HEK293 (cell line): Measurements from ENCODE around the gene ATG10.

Experiments
- CTCF ChIA-PET: fragments of 350-600 bp; formaldehyde crosslinking; extraction: SDS; loops from one replicate; lab custom pipeline; 2021; ENCODE audit warnings: antibody characterized with exemption; lab: Yijun Ruan, JAX
- POLR2A ChIA-PET: fragments of 300-600 bp; formaldehyde crosslinking; extraction: SDS; loops from one replicate; lab custom pipeline; 2020; ENCODE audit warnings: antibody characterized with exemption, inconsistent platforms; lab: Yijun Ruan, JAX
- H3K27ac ChIP-seq: fragments of 200-500 bp; sonication (Bioruptor generic); 2 replicates; pipeline ENCODE4 v1.5.1; 2014; ENCODE audit warnings: low read depth, low read length, control low read depth, inconsistent platforms; ENCODE audit errors: extremely low read depth
- H3K36me3 ChIP-seq, 2 experiments: fragments of 200-500 bp in 1 of 2; sonication (Bioruptor generic) in 1 of 2; 1 replicate in 1 of 2; 2 replicates in 1 of 2; pipeline ENCODE4 v1.5.1; 2014 to 2017; ENCODE audit warnings: inconsistent platforms in 2 of 2, low read length in 2 of 2; ENCODE audit not compliant: control insufficient read depth in 2 of 2, insufficient read depth in 1 of 2
- H3K4me1 ChIP-seq: fragments of 200-500 bp; sonication (Bioruptor generic); 2 replicates; pipeline ENCODE4 v1.5.1; 2014; ENCODE audit warnings: mild to moderate bottlenecking, low read length, inconsistent platforms; ENCODE audit not compliant: control insufficient read depth, insufficient read depth
- H3K4me3 ChIP-seq: 2 replicates; pipeline ENCODE4 v1.5.1; 2011; ENCODE audit warnings: low read depth, mild to moderate bottlenecking, control low read depth, low read length, moderate library complexity
- H3K9me3 ChIP-seq: fragments of 200-500 bp; sonication (Bioruptor generic); 2 replicates; pipeline ENCODE4 v1.5.1; 2014; ENCODE audit warnings: low read depth, low read length, inconsistent platforms; ENCODE audit not compliant: control insufficient read depth, insufficient read depth
- KLF7 ChIP-seq: fragments of 450-650 bp; formaldehyde crosslinking; IDR thresholded peaks from 2 replicates; pipeline ENCODE4 v1.5.1; 2016; ENCODE audit warnings: missing biosample characterization, missing genetic modification characterization, borderline replicate concordance
- OSR2 ChIP-seq: fragments of 450-650 bp; formaldehyde crosslinking; IDR thresholded peaks from 2 replicates; pipeline ENCODE4 v1.5.1; 2016; ENCODE audit warnings: missing biosample characterization, missing genetic modification characterization
- SP2 ChIP-seq: fragments of 450-650 bp; formaldehyde crosslinking; IDR thresholded peaks from 2 replicates; pipeline ENCODE4 v1.5.1; 2016; ENCODE audit warnings: missing biosample characterization, missing genetic modification characterization
- TCF7L2 ChIP-seq: IDR thresholded peaks from 2 replicates; pipeline ENCODE4 v1.6.1; 2011; ENCODE audit warnings: low read depth, mild to moderate bottlenecking, inconsistent platforms, low read length, moderate library complexity, borderline replicate concordance
- TRIM28 ChIP-seq: IDR thresholded peaks from 2 replicates; pipeline ENCODE4 v1.6.1; 2011; ENCODE audit warnings: low read length, control low read depth, borderline replicate concordance
- YY1 ChIP-seq: fragments of 450-650 bp; formaldehyde crosslinking; IDR thresholded peaks from 2 replicates; pipeline ENCODE4 v1.5.1; 2018; ENCODE audit warnings: missing biosample characterization, missing genetic modification characterization
- YY2 ChIP-seq: fragments of 450-650 bp; formaldehyde crosslinking; IDR thresholded peaks from 2 replicates; pipeline ENCODE4 v1.5.1; 2016; ENCODE audit warnings: missing biosample characterization, missing genetic modification characterization
- ZBTB1 ChIP-seq: fragments of 450-650 bp; formaldehyde crosslinking; IDR thresholded peaks from 2 replicates; pipeline ENCODE4 v1.5.1; 2016; ENCODE audit warnings: missing biosample characterization, missing genetic modification characterization
- ZBTB17 ChIP-seq: fragments of 450-650 bp; formaldehyde crosslinking; IDR thresholded peaks from 2 replicates; pipeline ENCODE4 v1.5.1; 2016; ENCODE audit warnings: missing biosample characterization, missing genetic modification characterization
- ZBTB20 ChIP-seq: fragments of 450-650 bp; formaldehyde crosslinking; IDR thresholded peaks from 2 replicates; pipeline ENCODE4 v1.5.1; 2016; ENCODE audit warnings: missing biosample characterization, missing genetic modification characterization
- ZEB2 ChIP-seq: fragments of 450-650 bp; formaldehyde crosslinking; IDR thresholded peaks from 2 replicates; pipeline ENCODE4 v1.5.1; 2016; ENCODE audit warnings: missing biosample characterization, missing genetic modification characterization
- ZFP69B ChIP-seq: fragments of 450-650 bp; formaldehyde crosslinking; IDR thresholded peaks from 2 replicates; pipeline ENCODE4 v1.5.1; 2016; ENCODE audit warnings: missing biosample characterization, missing genetic modification characterization
- ZNF202 ChIP-seq: fragments of 450-650 bp; formaldehyde crosslinking; IDR thresholded peaks from 2 replicates; pipeline ENCODE4 v1.5.1; 2016; ENCODE audit warnings: missing biosample characterization, missing genetic modification characterization, borderline replicate concordance
- ZNF248 ChIP-seq: fragments of 450-650 bp; formaldehyde crosslinking; IDR thresholded peaks from 2 replicates; pipeline ENCODE4 v1.5.1; 2017; ENCODE audit warnings: missing biosample characterization, missing genetic modification characterization
- ZNF324 ChIP-seq: fragments of 450-650 bp; formaldehyde crosslinking; IDR thresholded peaks from 2 replicates; pipeline ENCODE4 v1.5.1; 2016; ENCODE audit warnings: missing biosample characterization, missing genetic modification characterization
- ZNF544 ChIP-seq: fragments of 450-650 bp; formaldehyde crosslinking; IDR thresholded peaks from 2 replicates; pipeline ENCODE4 v1.5.0; 2017; ENCODE audit warnings: missing biosample characterization, missing genetic modification characterization
- ZNF596 ChIP-seq: fragments of 450-650 bp; IDR thresholded peaks from 2 replicates; pipeline ENCODE4 v1.5.0; 2018; ENCODE audit warnings: missing biosample characterization, mild to moderate bottlenecking, missing genetic modification characterization, moderate library complexity
- ZNF610 ChIP-seq: fragments of 450-650 bp; formaldehyde crosslinking; IDR thresholded peaks from 2 replicates; pipeline ENCODE4 v1.5.1; 2016; ENCODE audit warnings: missing biosample characterization, missing genetic modification characterization, borderline replicate concordance
- ZNF624 ChIP-seq: fragments of 450-650 bp; formaldehyde crosslinking; IDR thresholded peaks from 2 replicates; pipeline ENCODE4 v1.5.1; 2017; ENCODE audit warnings: missing biosample characterization, missing genetic modification characterization
- ZNF654 ChIP-seq: fragments of 450-650 bp; formaldehyde crosslinking; IDR thresholded peaks from 2 replicates; pipeline ENCODE4 v1.5.1; 2016; ENCODE audit warnings: low read depth, missing biosample characterization, missing genetic modification characterization
- ZNF658 ChIP-seq: fragments of 450-650 bp; formaldehyde crosslinking; IDR thresholded peaks from 2 replicates; pipeline ENCODE4; 2016; ENCODE audit warnings: missing biosample characterization, missing genetic modification characterization
- ZNF660 ChIP-seq: fragments of 450-650 bp; IDR thresholded peaks from 2 replicates; pipeline ENCODE4 v1.5.1; 2018; ENCODE audit warnings: missing biosample characterization, mild to moderate bottlenecking, missing genetic modification characterization
- ZNF677 ChIP-seq: fragments of 450-650 bp; IDR thresholded peaks from 2 replicates; pipeline ENCODE4 v1.5.0; 2018; ENCODE audit warnings: missing biosample characterization, mild to moderate bottlenecking, missing genetic modification characterization, moderate library complexity
- ZNF747 ChIP-seq: fragments of 450-650 bp; formaldehyde crosslinking; IDR thresholded peaks from 2 replicates; pipeline ENCODE4 v1.5.1; 2016; ENCODE audit warnings: missing biosample characterization, missing genetic modification characterization
- ZNF792 ChIP-seq: fragments of 450-650 bp; formaldehyde crosslinking; IDR thresholded peaks from 2 replicates; pipeline ENCODE4 v1.5.1; 2016; ENCODE audit warnings: missing biosample characterization, missing genetic modification characterization
- ZNF830 ChIP-seq: fragments of 450-650 bp; IDR thresholded peaks from 2 replicates; pipeline ENCODE4 v1.5.0; 2018; ENCODE audit warnings: missing biosample characterization, missing genetic modification characterization, low read depth, mild to moderate bottlenecking, moderate library complexity
- ZSCAN30 ChIP-seq: fragments of 450-650 bp; IDR thresholded peaks from 2 replicates; pipeline ENCODE4 v1.5.1; 2018; ENCODE audit warnings: missing biosample characterization, mild to moderate bottlenecking, missing genetic modification characterization, moderate library complexity
- TF ChIP-seq, protein P1 (sequence below): fragments of 450-650 bp; formaldehyde crosslinking; IDR thresholded peaks from 2 replicates; pipeline ENCODE4; 2016; ENCODE audit warnings: missing biosample characterization, missing genetic modification characterization
- TF ChIP-seq, protein P2 (sequence below): fragments of 450-650 bp; formaldehyde crosslinking; IDR thresholded peaks from 2 replicates; pipeline ENCODE4 v1.5.1; 2016; ENCODE audit warnings: missing biosample characterization, missing genetic modification characterization
- TF ChIP-seq, protein P3 (sequence below): fragments of 450-650 bp; formaldehyde crosslinking; IDR thresholded peaks from 2 replicates; pipeline ENCODE4 v1.5.1; 2016; ENCODE audit warnings: missing biosample characterization, missing genetic modification characterization, borderline replicate concordance

ATG10 gene

DNA sequence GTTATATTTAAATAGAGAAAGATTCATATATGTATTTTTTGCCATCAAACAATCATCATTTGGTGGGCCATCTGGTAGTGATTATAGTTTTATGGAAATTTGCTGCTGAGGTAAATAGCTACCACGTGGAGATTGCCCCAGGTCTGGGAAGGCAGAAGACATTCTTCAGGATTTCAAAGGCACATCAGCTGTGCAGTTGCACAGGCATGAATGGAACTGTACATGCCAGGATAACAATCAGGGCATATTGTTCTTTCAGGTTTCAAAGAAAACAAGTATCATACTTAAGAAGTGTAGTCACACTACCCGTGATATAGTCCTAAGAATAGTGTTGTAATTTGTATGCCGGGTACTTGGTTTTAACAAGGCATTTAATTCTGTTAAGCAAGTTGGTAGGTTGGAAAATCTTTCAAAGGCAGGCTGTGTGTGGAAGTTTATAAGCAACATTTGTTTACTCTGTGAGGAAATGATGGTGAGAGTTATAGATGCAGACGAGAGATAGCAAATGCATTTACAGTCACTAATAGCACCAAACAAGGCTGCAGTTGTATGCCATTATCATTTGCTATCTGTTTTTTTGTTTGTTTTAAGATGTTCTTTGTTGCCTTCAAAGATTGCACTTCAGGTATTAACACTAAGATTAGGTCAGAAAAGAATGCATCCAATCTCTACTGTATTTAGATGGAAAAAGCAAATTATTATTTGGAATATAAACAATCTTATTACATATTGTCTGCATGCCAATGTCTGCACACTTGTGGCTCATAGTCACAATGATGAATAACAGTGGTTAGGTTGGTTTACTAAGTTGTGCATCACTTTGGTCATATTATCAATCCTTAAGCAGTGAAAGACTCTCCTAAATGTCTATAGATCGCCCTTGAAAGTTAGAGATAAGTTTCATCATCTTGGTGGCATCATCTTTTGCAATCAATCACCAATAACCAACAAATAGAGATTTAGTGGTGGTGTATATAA lies 251.1 kb downstream of the ATG10 start:
- no peak overlapping the region for H3K27ac ChIP-seq
- ChIA-PET CTCF (interaction anchor here (0.8 kb wide), 2 partner anchors 36 to 796 kb away, joined by 3 read pairs; no protein-coding TSS in a partner anchor), POLR2A (no interaction called here)
- TF ChIP-seq ZBTB1, result no peak
- TF ChIP-seq ZEB2 (tag by site-specific recombination), result no peak
- no peak for TF ChIP-seq ZNF677 (tag by site-specific recombination)
- TF ChIP-seq TRIM28, result no peak
- no peak for TF ChIP-seq ZNF596 (tag by site-specific recombination)
- H3K4me1 ChIP-seq, result peaks cover 4% of the 10 kb centered on the region; the same call in 1 of the 2 replicates
- no peaks in the 10 kb centered on the region for H3K36me3 ChIP-seq
- no peaks in the 10 kb centered on the region for H3K9me3 ChIP-seq
- no peak overlapping the region for H3K4me3 ChIP-seq

DNA sequence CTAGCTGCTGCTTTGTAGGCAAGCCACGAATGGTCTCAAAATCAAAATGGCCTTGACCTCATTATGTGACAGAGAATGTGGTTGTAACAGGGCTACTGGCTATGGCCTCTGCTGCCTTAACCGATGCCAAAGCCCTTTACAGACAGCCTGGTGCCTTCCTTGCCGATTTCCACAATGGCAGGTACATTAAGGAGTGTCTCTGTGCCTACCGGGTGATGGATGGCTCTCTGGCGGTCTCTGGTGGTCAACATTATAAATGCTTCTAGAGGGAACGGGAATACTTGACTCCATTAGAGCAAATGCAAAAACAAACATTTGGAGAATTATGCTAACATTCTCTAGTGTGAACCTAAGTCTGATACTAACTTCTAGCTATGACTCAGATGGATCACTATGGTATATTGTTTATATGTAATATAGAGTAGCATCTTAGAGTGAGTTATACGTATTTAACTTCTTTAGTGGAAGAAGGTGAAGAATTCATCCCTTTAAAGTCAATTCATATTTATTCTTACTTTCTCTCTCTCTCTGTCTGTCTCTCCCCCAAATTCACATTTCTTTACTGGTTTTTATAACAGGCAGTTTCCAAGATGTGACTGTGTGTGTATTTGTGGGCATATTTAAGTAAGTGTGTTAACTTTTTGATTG lies 253.8 kb downstream of the ATG10 start:
- no peaks in the 10 kb centered on the region for H3K36me3 ChIP-seq
- CTCF ChIA-PET, result interaction anchor here (0.6 to 2.2 kb wide), 38 partner anchors 9 to 1539 kb away, joined by 3 to 14 read pairs (median 4); no protein-coding TSS in a partner anchor
- no peaks in the 10 kb centered on the region for H3K9me3 ChIP-seq
- peaks cover 4% of the 10 kb centered on the region; the same call in 1 of the 2 replicates for H3K4me1 ChIP-seq
- H3K4me3 ChIP-seq, result no peak overlapping the region
- POLR2A ChIA-PET, result no interaction called here
- no peak overlapping the region for H3K27ac ChIP-seq
- TF ChIP-seq ZNF660 (tag by site-specific recombination) (peak; percentile 55; the same call in 1 of the 2 replicates), ZNF830 (no peak), ZFP69B (tag by site-specific recombination) (no peak), ZNF654 (peak; percentile 86), ZNF610 (tag by site-specific recombination) (peak; percentile 51; the same call in 1 of the 2 replicates), OSR2 (tag by site-specific recombination) (no peak), ZNF248 (tag by site-specific recombination) (no peak), ZSCAN30 (0 out of 2 replicates have a peak, but pooled peaks have one; percentile 16), ZBTB17 (tag by site-specific recombination) (peak; percentile 37; the same call in 1 of the 2 replicates), ZNF202 (tag by site-specific recombination) (no peak), ZNF747 (tag by site-specific recombination) (no peak), ZNF658 (tag by site-specific recombination) (no peak), ZNF792 (tag by site-specific recombination) (no peak), SP2 (no peak), ZNF624 (tag by site-specific recombination) (no peak), ZBTB20 (tag by site-specific recombination) (no peak), ZNF544 (tag by site-specific recombination) (no peak), YY1 (peak; percentile 57), ZNF324 (tag by site-specific recombination) (no peak), YY2 (0 out of 2 replicates have a peak, but pooled peaks have one; percentile 39), TCF7L2 (no peak), KLF7 (no peak)
- TF ChIP-seq, protein P1, sequence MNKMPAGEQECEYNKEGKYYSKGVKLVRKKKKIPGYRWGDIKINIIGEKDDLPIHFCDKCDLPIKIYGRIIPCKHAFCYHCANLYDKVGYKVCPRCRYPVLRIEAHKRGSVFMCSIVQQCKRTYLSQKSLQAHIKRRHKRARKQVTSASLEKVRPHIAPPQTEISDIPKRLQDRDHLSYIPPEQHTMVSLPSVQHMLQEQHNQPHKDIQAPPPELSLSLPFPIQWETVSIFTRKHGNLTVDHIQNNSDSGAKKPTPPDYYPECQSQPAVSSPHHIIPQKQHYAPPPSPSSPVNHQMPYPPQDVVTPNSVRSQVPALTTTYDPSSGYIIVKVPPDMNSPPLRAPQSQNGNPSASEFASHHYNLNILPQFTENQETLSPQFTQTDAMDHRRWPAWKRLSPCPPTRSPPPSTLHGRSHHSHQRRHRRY, result no peak
- TF ChIP-seq, protein P2, sequence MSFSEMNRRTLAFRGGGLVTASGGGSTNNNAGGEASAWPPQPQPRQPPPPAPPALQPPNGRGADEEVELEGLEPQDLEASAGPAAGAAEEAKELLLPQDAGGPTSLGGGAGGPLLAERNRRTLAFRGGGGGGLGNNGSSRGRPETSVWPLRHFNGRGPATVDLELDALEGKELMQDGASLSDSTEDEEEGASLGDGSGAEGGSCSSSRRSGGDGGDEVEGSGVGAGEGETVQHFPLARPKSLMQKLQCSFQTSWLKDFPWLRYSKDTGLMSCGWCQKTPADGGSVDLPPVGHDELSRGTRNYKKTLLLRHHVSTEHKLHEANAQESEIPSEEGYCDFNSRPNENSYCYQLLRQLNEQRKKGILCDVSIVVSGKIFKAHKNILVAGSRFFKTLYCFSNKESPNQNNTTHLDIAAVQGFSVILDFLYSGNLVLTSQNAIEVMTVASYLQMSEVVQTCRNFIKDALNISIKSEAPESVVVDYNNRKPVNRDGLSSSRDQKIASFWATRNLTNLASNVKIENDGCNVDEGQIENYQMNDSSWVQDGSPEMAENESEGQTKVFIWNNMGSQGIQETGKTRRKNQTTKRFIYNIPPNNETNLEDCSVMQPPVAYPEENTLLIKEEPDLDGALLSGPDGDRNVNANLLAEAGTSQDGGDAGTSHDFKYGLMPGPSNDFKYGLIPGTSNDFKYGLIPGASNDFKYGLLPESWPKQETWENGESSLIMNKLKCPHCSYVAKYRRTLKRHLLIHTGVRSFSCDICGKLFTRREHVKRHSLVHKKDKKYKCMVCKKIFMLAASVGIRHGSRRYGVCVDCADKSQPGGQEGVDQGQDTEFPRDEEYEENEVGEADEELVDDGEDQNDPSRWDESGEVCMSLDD (tag by site-specific recombination), result no peak
- TF ChIP-seq, protein P3, sequence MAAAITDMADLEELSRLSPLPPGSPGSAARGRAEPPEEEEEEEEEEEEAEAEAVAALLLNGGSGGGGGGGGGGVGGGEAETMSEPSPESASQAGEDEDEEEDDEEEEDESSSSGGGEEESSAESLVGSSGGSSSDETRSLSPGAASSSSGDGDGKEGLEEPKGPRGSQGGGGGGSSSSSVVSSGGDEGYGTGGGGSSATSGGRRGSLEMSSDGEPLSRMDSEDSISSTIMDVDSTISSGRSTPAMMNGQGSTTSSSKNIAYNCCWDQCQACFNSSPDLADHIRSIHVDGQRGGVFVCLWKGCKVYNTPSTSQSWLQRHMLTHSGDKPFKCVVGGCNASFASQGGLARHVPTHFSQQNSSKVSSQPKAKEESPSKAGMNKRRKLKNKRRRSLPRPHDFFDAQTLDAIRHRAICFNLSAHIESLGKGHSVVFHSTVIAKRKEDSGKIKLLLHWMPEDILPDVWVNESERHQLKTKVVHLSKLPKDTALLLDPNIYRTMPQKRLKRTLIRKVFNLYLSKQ (tag by site-specific recombination), result no peak
